ENCODE data around the gene SORL1.

DNA sequence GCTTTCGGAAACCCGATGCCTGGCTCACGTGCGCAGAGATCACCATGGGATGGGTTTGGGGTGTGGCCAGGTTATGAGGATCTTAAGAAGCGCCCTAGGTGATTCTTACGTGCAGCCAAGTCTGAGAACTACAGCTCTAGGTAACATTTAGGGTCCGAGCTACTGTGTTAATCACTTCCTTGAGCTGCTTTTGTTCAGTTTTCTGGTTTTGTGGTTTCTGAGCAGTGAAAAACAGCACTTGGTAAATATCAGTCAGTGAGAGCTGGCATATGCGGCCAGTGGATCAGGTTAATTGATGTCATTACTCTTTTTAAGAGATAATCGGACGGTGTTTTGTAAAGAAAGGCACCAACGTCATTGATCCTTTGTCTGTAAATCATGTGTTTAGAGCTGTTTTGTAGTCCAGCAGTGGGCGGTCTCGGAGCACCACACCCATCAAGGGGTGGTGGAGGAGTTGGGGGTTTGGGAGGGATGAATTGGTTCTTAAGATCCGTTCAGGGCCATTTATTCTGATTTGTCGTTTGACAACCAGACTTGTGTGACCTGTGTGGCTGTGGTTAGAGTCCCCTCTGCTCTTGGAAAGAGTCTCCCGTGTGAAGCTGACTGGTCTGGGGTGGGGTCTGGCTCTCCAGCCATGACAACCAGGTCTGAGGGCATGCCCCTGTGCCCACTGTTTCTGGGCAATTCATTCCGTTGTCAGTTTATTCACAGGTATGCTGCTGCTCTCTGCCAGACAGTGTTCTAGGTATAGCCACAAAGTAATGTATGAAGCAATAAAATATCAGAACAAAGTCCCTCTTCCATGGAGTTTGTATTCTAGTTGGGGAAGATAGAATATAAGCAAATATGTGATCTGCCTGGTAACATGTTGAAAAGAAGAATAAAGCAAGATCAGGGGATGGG, 62.6 kb downstream of the SORL1 start:
- TF ChIP-seq NFIC (IDR thresholded peaks at IDR 0.05) (no peak), CREB1 (IDR thresholded peaks at IDR 0.05; ENCODE audit: low read depth) (no peak), USF1 (IDR thresholded peaks at IDR 0.05) (no peak), TCF12 (IDR thresholded peaks at IDR 0.05; ENCODE audit: low read depth) (no peak), RAD21 (IDR thresholded peaks at IDR 0.05; ENCODE audit: low read depth) (no peak), TAF1 (IDR thresholded peaks at IDR 0.05; ENCODE audit: low read depth) (no peak), CEBPB (IDR thresholded peaks at IDR 0.05) (no peak), YY1 (IDR thresholded peaks at IDR 0.05; ENCODE audit: low read depth) (no peak), EP300 (IDR thresholded peaks at IDR 0.05; ENCODE audit: borderline replicate concordance) (no peak), FOXM1 (IDR thresholded peaks at IDR 0.05; ENCODE audit: borderline replicate concordance, low read depth) (no peak), EGR1 (IDR thresholded peaks at IDR 0.05) (no peak)
- TF ChIP-seq, protein P1, sequence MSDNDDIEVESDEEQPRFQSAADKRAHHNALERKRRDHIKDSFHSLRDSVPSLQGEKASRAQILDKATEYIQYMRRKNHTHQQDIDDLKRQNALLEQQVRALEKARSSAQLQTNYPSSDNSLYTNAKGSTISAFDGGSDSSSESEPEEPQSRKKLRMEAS (IDR thresholded peaks at IDR 0.05) = no peak
- TF ChIP-seq, protein P2, sequence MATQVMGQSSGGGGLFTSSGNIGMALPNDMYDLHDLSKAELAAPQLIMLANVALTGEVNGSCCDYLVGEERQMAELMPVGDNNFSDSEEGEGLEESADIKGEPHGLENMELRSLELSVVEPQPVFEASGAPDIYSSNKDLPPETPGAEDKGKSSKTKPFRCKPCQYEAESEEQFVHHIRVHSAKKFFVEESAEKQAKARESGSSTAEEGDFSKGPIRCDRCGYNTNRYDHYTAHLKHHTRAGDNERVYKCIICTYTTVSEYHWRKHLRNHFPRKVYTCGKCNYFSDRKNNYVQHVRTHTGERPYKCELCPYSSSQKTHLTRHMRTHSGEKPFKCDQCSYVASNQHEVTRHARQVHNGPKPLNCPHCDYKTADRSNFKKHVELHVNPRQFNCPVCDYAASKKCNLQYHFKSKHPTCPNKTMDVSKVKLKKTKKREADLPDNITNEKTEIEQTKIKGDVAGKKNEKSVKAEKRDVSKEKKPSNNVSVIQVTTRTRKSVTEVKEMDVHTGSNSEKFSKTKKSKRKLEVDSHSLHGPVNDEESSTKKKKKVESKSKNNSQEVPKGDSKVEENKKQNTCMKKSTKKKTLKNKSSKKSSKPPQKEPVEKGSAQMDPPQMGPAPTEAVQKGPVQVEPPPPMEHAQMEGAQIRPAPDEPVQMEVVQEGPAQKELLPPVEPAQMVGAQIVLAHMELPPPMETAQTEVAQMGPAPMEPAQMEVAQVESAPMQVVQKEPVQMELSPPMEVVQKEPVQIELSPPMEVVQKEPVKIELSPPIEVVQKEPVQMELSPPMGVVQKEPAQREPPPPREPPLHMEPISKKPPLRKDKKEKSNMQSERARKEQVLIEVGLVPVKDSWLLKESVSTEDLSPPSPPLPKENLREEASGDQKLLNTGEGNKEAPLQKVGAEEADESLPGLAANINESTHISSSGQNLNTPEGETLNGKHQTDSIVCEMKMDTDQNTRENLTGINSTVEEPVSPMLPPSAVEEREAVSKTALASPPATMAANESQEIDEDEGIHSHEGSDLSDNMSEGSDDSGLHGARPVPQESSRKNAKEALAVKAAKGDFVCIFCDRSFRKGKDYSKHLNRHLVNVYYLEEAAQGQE (IDR thresholded peaks at IDR 0.05; ENCODE audit: low read depth) = no peak
